HG02642 (cell line): ENCODE data around the gene QARS1.

Experiments used
- ATAC-seq: cut with Tn5 transposase; IDR thresholded peaks from one replicate; pipeline ENCODE4 v1.9.1; 2021; ENCODE audit warnings: mild to moderate bottlenecking; ENCODE audit not compliant: unreplicated experiment, poor library complexity

QARS1 gene

GRCh38 chr3:49058011-49058410, 46.5 kb downstream of the QARS1 start:
- ATAC-seq = no peak

- ATAC-seq = no peak
Observed at GRCh38 chr3:49057268-49057667, 47.3 kb downstream of the QARS1 start.

GRCh38 chr3:49054344-49054862, 50.2 kb downstream of the QARS1 start:
- ATAC-seq = no peak

- ATAC-seq = no peak
Observed at GRCh38 chr3:49053543-49053942, 51.0 kb downstream of the QARS1 start.
